AG08396 (cell line): ENCODE measurements around the gene PDE7B.
"Not testable (repeated sequence)": the region's sequence is repeated elsewhere in the genome, so short reads cannot be mapped to it uniquely, and the experiment has no call there.

Experiments
- DNase-seq: peaks from one replicate; pipeline ENCODE4 v3.0.0; 2012; ENCODE audit warnings: low spot score, mixed read lengths

Gene PDE7B

DNA sequence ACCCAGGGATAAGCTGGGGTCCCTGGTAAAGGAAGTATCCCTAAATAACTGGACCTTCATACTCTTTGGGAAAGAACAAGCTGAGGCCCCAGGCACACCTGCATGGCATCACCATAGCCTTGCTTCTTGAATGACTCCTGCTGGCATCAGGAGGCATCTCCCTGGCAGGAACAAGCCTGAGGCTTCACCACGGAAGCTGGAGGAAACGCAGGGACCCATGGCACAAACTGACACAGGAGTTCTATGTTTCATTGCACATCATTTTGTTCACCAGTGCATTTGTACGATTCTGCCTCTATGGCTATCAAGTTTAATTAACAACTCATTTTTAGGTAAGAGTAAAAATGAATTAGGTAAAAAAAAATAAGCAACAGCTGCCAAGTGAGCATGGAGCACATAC lies 619 bp upstream of the PDE7B start:
- DNase-seq: no peak

- DNase-seq: no peak
These were observed 1.2 kb downstream of the PDE7B start for GRCh38 chr6:135852746-135853145.

GRCh38 chr6:135853227-135853626 lies 1.7 kb downstream of the PDE7B start:
- no peak for DNase-seq

DNA sequence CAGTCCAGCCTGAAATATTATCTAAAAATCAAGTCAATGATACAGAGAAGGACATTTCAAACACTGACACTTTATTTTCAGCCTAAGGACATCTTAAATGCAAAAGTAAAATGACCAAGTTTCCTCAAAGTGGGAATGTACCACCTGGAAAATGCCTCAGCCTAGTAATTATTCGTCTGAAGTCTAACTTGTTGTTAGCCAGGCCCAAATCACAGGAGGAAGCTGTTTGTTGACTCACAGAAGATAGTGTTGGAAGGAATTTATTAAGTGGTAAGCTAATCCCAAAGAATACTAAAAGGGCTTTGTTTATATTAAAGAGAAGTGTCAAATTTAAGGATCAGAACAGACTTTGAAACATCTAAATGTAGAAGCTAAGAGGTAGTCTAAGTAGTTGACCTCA lies 2.5 kb downstream of the PDE7B start:
- DNase-seq: no peak

- DNase-seq: no peak
These were observed 3.3 kb downstream of the PDE7B start for GRCh38 chr6:135854799-135855198.

DNA sequence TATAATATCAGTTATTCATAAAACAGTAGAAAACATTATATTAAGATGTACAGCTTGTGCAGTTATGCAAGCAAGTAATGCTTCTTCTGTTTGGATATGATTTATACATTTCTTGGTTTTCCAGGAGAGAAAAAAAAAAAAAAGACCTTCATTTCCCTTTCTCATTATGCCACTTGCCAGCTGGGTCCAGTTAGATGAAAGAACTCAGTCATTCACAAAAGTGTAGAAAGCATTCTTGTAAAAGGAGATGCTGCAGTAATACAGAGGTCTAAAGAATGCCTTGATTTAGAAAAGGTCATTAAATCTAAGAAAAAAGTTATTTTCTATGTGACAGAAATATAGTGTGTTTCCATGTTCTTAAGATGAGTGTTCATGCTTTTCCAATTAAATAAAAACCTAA lies 7.4 kb downstream of the PDE7B start:
- DNase-seq: no peak

DNA sequence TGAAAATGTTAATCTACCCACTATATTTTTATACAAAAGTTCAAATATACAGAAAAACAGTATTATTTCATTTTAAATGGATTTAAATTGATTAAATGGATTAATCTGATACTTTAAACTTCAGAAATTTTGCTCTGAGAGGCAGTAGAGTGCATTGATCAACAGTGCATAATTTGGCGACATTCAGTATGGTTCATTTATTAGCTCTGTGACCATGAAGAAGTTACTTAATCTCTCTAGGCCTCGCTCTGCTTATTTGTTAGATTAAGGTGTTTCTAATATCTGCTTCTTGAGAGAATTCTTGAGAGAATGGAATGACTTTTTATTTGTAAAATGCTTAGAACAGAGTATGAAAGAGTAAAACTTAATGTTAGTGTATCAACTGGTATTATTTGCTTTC lies 8.9 kb downstream of the PDE7B start:
- no peak for DNase-seq

GRCh38 chr6:135861189-135861588 lies 9.7 kb downstream of the PDE7B start:
- DNase-seq: no peak

- not testable (repeated sequence) for DNase-seq
These were observed 13.4 kb downstream of the PDE7B start for GRCh38 chr6:135864929-135865328.

- DNase-seq: no peak
These were observed 15.1 kb downstream of the PDE7B start for GRCh38 chr6:135866445-135867123.

DNA sequence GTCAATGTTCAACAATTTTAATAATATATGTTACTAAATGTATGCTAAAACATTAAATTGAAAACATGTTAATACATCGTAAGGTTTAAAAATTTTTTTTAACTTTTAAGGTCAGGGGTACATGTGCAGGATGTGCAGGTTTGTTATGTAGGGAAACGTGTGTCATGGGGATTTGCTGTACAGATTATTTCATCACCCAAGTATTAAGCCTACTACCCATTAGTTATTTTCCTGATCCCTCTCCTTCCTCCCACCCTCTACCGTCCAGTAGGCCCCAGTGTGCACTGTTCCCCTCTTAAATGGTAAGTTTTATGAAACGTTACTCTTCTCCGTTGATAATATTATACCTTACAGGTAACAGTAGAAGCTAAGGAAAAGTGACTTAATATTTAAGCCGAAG lies 15.8 kb downstream of the PDE7B start:
- no peak for DNase-seq

DNA sequence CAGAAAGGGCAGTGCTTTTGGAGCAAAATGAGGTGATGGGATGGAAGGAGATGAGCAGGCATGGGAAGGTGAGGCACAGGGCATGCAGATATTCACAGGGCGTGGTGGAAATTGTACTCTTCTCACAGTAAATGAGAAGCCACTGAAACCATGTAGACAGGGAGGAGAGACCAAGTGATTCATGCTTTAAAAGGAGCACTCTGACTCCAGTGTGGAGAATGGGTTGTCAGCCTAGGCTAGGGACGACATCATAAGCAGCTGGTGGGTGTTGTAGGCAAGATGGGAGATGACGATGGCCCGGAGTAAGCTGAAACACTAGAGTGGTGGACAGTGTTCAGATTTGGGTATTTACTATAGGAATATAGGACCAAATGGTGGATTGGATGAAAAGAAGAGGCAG lies 18.4 kb downstream of the PDE7B start:
- no peak for DNase-seq

- DNase-seq: no peak
These were observed 19.2 kb downstream of the PDE7B start for GRCh38 chr6:135870722-135871121.

DNA sequence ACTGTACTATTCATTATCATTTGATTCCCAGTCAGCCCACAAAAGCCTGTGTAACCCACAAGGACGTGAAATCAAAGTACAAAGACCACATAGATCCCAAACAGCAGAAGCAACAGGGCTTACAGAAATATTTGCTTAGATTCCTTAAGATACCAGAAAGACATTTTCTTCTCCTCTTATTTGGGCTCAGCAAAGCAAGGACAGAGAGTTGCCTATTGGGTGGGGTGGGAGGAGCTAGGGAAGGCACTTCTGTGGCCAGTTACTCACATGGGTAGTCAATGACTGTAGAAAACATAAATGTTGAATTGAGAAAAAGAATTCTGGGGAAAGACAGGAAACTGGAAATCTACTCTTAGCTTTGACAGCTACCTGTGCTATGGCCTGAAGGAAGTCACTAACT lies 19.8 kb downstream of the PDE7B start:
- peak; percentile 12 for DNase-seq

DNA sequence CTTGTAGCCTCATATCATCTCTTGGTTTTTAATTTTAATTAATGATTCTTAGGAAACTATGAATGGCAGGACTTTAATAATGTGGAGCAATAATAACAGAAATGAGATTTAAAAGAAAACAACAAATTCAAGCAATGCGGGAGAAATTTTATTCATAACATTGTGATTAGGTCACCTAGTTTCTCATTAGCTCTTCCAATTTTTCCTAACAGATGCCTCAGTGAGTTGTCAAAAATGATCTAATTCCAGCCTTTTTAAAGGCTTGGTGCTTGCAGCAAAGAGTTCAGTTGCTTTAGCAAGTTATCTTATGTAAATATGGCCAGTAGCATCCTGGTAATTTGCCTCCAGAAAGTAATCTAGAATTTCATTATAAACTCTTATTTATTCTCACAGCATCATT lies 20.4 kb downstream of the PDE7B start:
- DNase-seq: no peak

DNA sequence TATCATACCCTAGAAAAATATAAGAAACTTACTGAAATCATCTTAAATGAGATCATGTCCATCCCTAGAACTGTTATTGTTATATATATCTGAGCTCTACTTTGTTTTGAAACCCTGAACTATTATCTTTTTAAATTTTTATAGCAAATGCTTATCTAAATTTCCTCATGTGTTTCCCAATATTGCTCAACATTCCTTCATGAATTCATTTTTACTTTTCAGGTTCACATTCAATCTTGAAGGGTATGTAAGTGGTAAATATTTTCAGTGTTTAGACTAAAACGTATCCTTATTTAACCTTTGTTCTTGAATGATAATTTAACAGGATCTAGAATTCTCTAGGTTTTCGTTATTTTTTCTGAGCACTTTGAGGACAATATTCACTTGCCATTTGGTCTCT lies 23.9 kb downstream of the PDE7B start:
- no peak for DNase-seq

GRCh38 chr6:135876058-135876457 lies 24.6 kb downstream of the PDE7B start:
- no peak for DNase-seq

DNA sequence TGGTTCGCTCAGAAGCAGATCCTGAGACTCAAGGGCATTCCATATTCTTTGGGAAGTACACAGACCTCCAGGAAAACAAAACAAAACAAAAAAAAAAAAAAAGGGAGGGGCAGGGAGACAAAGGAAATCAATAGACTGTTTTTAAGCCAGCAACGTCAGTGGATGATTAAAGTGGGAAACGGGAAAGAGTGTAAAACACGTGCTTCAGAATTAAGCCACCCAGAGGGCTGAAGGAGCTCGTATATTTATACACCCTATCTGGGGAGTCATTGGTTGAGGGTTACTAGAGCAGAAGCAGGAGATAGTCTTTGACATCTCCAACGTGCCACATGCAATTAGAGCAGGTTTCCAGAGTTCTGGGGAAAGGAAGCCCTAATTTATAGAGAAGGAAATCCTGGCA lies 26.2 kb downstream of the PDE7B start:
- no peak for DNase-seq

- DNase-seq: peak; percentile 18
These were observed 28.8 kb downstream of the PDE7B start for GRCh38 chr6:135880066-135880972.

DNA sequence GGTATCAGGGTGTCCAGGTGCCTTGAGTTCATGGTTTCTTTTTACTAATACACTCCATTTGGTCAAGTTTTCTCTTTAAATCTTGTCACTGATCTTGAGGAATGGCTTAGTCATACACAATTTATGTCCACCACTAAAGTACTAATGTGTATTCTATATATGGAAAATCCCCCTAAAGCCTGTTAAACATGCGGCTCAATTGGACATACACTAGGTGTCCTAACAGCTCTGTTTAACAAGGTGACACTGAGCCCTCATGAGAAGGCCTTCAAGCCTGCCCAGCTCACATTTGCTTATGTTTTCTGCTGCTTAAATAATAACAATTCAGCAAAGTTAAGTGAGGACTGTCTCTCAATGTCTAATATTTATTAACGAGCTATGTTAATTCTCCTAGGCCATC lies 31.5 kb downstream of the PDE7B start:
- no peak for DNase-seq

DNA sequence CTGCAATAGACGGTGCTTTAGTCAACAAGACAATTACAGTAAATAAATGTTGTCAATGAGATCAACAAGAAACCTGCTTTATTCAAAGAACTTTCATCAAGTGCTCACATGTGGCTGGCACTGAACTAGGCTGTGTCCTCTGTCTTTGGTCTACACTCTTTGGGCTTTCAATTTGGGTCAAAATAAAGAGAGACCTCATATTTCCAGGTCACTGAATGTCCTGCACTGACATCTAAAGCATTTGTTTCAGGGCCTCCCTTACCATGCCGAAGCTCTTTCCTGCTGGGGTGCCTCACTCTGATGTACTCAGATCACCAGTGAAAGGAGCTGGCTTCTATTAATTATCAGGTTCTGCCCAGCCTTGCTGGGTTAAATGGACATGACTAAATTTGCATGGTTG lies 32.0 kb downstream of the PDE7B start:
- DNase-seq: no peak

- no peak for DNase-seq
These were observed 32.6 kb downstream of the PDE7B start for GRCh38 chr6:135884136-135884535.

DNA sequence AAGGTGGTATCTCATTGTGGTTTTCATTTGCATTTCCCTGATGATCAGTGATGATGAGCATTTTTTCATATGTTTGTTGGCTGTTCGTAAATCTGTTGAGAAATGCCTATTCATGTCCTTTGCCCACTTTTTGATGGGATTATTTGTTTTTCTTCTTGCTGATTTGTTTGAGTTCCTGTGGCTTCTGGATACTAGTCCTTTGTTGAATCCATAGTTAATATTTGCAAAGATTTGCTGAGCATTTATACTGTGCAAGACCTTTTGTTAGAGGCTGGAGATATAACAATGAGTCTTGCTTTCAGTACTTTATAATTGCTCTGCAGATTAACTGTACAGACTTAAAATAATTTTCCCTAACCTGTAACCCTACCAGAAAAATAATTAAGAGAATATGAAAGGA lies 35.6 kb downstream of the PDE7B start:
- no peak for DNase-seq

DNA sequence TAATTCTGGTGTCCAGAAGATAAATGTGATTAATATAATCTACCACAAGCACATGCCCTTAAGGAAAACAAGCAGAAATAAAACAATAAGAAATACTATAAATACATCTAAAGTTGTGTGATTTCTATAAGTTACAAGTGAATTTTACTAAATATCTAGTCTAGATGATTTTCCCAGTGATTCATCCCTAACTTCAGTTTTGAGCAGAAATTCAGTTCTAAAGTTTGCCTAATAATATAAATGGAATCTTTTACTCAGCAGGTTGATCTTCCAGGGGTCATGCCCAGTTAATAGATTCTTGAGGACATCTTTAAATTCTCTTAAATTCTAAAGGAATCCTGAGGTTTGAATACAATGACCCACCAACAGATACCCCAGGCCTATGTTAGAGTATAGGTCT lies 37.3 kb downstream of the PDE7B start:
- DNase-seq: no peak
